HG03432 (cell line): ENCODE results near the gene SLA2.
"Not testable (repeated sequence)": the region's sequence is repeated elsewhere in the genome, so short reads cannot be mapped to it uniquely, and the experiment has no call there.

ENCODE experiments used
- ATAC-seq: cut with Tn5 transposase; IDR thresholded peaks from one replicate; pipeline ENCODE4 v1.9.1; 2021; ENCODE audit warnings: mild to moderate bottlenecking, moderate library complexity; ENCODE audit not compliant: unreplicated experiment

The SLA2 gene

GRCh38 chr20:36578356-36579041, 67.5 kb downstream of the SLA2 start:
- ATAC-seq, result no peak

- ATAC-seq, result no peak
These were observed 69.9 kb downstream of the SLA2 start for GRCh38 chr20:36576081-36576445.

GRCh38 chr20:36574366-36575135, 71.4 kb downstream of the SLA2 start:
- no peak for ATAC-seq

- ATAC-seq, result peak; percentile 14
These were observed 72.1 kb downstream of the SLA2 start for GRCh38 chr20:36573798-36574365.

- peak; percentile 73 for ATAC-seq
These were observed 72.7 kb downstream of the SLA2 start, which contains the start of gene TGIF2 for GRCh38 chr20:36573103-36573797. TGIF2 (plus strand) TSS chr20:36573597; CDS start chr20:36578775, 5,178 bp downstream.

- peak; percentile 14 for ATAC-seq
These were observed 73.3 kb downstream of the SLA2 start for GRCh38 chr20:36572701-36573102.

GRCh38 chr20:36571564-36572504, 74.2 kb downstream of the SLA2 start:
- no peak for ATAC-seq

- ATAC-seq, result no peak
These were observed 76.1 kb downstream of the SLA2 start for GRCh38 chr20:36569847-36570429.

- no peak for ATAC-seq
These were observed 80.5 kb downstream of the SLA2 start for GRCh38 chr20:36565520-36565919.

GRCh38 chr20:36564726-36565121, 81.3 kb downstream of the SLA2 start:
- not testable (repeated sequence) for ATAC-seq

GRCh38 chr20:36564078-36564725, 81.8 kb downstream of the SLA2 start:
- not testable (repeated sequence) for ATAC-seq

GRCh38 chr20:36563374-36563773, 82.6 kb downstream of the SLA2 start:
- no peak for ATAC-seq

GRCh38 chr20:36562724-36563123, 83.3 kb downstream of the SLA2 start:
- ATAC-seq, result no peak
